CD4-positive, alpha-beta T cell treated with Interferon alpha-2 for 1 hour (primary cell): ENCODE data around the gene TEDC1.

Source experiments
- DNase-seq, 2 donors: peaks; one replicate each; pipeline ENCODE4 v3.0.0-alpha.2; 2020 to 2022

The TEDC1 gene

DNA sequence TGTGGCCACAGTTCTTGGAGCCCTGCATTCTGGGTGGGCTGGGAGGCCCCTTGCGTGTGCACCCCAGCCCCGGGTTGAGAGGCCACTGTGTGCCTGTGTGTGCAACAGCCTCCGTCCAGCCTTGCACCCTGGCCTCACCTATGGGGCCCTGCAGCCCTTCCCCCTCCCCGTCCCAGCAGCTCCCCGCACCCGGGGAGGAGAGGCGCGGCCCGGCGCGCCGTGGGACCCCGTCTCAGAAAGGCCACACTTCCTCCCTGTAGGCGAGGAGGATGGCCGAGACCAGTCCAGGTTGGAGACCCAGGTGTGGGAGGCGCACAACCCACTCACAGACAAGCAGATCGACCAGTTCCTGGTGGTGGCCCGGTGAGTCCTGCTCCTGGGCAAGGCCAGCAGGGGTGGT lies 33.0 kb upstream of the TEDC1 start:
- no peak for DNase-seq

GRCh38 chr14:105458571-105458970 lies 32.5 kb upstream of the TEDC1 start:
- no peak for DNase-seq

DNA sequence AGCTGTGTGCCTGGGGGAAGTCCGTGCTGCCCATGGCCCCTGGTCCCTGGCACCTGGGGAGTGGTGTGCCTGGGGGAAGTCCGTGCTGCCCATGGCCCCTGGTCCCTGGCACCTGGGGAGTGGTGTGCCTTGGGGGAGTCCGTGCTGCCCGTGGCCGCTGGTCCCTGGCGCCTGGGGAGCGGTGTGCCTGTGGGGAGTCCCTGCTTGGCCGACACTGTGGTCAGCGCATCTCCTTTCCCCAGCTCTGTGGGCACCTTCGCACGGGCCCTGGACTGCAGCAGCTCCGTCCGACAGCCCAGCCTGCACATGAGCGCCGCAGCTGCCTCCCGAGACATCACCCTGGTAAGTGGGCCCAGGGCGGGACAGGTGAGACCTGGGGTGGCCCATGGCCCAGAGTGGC lies 30.9 kb upstream of the TEDC1 start:
- DNase-seq = no peak

- DNase-seq = no peak
Observed at GRCh38 chr14:105460616-105461015, 30.4 kb upstream of the TEDC1 start.

GRCh38 chr14:105461903-105462302 lies 29.1 kb upstream of the TEDC1 start:
- no peak for DNase-seq

- no peak for DNase-seq
Observed at GRCh38 chr14:105464501-105464900, 26.5 kb upstream of the TEDC1 start.

DNA sequence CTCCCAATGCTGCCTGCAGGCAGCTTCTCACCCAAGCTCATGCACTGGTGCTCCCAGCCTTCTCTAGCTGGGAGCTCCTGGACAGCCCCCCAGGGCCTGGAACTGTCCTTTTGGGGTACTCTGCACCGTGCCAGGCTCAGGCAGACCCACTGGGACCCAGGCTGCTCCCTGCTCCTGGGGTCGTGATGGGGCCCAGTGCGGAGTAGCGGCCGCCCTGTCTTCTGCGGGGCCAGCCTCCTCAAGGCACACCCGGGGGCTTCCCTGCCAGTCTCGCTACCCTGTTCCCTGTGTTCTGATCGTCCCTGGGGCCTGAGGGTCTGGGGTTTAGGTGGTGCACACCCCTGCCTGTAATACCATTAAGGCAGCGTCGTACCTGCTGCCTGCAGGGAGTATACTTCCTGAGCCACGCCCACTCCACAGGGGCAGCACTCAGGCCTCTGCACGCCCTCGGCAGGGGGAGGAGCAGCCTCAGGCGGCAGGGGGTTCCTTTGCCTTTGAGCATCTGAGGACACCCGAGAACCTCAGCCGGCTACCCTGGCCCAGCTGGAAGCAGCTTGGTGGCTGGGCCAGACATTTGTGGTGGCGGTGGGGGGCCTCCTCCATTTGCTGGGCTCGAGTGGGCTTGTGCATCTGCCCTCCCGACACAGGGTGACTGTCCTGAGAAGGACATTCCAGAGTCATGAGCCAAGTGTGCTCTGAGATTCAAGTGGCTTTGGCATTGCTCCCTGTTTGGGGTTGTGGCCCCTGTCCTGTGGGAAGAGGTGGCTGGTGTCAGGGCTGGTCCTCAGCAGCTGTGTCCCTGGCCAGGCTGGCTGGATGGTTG lies 25.6 kb upstream of the TEDC1 start:
- DNase-seq = no peak

DNA sequence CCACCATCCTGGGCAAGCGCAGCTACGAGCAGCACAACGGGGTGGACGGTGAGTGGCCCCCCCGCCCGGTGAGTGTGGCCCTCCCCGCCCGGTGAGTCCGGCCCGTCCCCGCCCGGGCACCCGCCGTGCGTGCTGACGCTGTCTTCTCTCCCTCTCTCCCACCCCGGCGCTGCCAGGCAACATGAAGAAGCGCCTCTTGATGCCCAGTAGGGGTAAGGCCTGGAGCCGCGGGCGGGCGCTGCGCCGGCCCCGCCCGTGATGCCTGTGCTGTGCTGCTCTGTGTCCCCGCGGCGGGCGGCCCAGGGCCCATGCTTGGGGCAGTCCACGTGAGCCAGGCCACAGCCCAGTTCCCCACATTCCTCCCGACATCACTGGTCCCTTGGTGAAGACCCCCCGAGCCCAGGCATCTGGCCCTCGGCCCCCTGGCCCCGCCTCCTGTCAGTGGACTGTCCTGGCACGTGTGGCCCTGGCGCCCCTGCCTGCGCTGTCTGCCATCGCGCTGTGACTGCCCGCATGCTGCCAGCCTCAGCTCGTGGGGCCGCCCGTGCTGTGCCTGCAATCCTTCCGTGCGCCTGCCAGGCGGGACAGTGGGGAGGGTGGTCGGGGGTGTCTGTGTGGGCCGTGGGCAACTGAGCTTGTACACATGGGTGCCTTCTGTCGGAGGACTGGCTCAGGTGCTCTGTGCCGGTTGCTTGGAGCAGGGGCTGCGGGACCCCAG lies 24.4 kb upstream of the TEDC1 start:
- DNase-seq = no peak

- DNase-seq = no peak
Observed at GRCh38 chr14:105467249-105467941, 23.7 kb upstream of the TEDC1 start.

- no peak for DNase-seq
Observed at GRCh38 chr14:105467942-105468471, 23.0 kb upstream of the TEDC1 start.

DNA sequence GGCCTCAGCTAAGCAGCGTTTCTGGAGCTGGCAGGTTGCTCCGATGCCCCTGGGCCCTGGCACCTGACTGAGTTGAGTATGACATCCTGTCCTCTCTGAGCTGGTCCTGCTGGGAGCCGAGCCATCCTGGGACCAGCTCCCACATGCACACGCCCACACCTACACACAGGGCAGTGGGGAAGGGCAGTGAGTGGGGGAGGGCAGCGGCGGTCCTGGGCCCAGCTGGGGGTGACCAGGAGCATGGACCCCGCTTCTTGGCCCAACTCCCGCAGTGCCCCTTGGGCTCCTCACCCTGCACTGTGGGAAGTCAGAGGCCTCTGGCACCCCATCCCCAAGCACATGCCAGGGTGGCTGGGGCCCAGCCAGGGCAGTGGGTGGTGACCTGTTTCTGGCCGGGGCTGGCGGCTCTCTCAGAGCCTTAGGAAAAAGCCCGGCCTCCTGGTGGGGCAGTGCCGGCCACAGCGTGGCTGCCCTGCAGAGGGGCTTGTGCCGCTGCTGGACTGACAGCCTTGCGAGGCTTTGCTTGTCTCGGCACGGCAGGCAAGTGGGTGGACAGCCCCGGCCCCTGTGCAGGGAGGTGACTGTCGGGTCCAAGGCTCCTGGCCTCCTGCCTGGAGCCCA lies 22.3 kb upstream of the TEDC1 start:
- no peak for DNase-seq

- no peak for DNase-seq
Observed at GRCh38 chr14:105469456-105470349, 21.3 kb upstream of the TEDC1 start.

GRCh38 chr14:105470350-105471296 lies 20.4 kb upstream of the TEDC1 start:
- DNase-seq = no peak

DNA sequence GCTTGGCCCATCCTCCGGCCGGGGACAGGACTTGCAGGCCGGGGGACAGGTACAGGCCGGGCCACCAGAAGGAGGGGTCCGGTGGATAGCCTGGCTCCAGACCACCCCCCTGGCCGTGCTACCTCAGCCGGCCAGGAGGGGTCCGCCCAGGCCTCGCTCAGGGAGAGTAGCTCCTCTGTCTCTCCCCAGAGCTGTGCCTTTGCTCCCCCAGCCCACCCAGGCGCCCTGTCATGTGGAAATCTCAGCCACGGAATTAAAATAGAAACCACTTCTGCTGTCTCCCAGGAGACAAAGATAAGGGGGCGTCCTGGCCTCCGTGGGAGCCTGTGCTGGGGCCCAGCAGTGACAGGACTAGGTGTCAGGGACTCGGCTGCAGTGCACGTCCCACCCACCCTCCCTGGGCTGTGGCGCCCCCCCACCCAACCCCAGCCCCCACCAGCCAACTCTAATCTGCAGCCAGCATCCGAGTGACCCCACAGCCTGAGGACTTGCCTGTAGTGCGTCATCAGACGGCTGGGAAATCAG lies 19.7 kb upstream of the TEDC1 start:
- DNase-seq = no peak

GRCh38 chr14:105471823-105472485 lies 19.1 kb upstream of the TEDC1 start:
- DNase-seq = no peak

DNA sequence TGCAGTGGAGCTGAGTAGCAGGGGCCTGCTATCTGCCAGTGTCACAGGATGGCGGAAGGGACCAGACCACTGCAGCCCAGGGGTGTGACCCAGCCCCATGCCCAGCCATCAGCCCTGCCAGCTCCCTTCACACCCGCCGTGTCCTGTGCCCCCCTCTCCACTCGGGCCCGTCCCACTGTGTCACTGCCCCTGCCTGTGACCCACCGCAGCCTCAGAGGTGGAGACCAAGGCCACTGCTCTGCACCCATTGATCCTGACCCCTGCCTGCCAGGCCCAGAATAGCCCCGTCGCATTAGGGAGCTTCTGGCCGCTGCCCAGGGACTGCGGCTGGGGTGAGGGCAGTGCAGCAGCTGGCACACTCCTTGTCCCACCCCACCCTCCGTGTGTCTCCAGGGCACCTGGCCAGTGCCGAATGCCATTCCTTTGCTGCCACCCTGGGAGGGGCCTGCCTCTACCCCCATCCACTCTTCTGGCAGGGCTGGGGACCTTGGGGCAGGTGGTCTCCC lies 18.5 kb upstream of the TEDC1 start:
- no peak for DNase-seq

- DNase-seq = no peak
Observed at GRCh38 chr14:105473033-105473676, 17.9 kb upstream of the TEDC1 start.

DNA sequence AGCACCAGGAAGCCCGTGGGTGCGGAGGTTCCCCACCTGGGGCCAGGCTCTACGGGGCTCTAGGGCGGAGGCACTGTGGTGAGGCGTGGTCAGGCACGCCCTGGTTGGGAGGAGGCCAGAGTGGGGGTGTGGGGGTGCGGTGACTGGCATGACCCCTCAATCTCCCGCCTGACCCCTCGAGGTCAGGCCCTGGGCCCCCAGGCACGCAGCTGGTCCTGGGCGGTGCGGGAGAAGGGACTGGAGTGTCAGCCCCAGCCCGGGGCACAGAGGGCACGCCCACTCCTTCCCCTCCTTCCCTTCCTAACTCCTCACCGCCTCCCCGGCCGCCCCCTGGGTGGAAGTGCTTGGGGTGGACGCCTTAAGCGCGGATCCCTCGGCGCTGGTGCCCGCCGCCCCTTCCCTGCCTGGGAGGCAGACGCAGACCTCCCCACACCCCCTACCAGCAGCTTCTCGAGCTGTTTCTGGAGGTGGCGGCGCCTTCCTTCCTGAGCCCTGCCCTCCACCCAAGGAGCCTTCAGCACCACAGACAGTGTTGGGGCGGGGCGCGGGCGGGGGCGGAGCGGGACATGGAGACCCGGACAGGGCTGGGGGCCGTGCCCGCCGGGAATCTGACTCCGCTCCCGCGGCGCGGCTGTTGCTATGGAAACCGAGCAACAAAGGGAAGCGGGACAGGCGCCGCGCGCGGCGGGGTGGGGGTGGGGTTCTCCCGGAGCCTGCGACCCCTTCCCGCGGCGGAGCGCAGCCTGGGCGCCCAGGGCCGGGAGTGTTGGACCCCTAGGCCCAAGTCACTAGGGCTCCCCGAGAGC lies 17.2 kb upstream of the TEDC1 start:
- peak; percentile 67 to 83 for DNase-seq
